Hypothalamus (tissue), 51 donors: ENCODE measurements around the gene DGKE.
A peak's percentile ranks its signal among the peaks of the same experiment; 100 is the strongest.

ENCODE experiments used
- DNase-seq, 51 donors: peaks; one replicate each; lab custom pipeline; 2025; lab: John Stamatoyannopoulos, UW

DGKE gene

GRCh38 chr17:56910509-56911235, 76.7 kb downstream of the DGKE start:
- DNase-seq = no peak

DNA sequence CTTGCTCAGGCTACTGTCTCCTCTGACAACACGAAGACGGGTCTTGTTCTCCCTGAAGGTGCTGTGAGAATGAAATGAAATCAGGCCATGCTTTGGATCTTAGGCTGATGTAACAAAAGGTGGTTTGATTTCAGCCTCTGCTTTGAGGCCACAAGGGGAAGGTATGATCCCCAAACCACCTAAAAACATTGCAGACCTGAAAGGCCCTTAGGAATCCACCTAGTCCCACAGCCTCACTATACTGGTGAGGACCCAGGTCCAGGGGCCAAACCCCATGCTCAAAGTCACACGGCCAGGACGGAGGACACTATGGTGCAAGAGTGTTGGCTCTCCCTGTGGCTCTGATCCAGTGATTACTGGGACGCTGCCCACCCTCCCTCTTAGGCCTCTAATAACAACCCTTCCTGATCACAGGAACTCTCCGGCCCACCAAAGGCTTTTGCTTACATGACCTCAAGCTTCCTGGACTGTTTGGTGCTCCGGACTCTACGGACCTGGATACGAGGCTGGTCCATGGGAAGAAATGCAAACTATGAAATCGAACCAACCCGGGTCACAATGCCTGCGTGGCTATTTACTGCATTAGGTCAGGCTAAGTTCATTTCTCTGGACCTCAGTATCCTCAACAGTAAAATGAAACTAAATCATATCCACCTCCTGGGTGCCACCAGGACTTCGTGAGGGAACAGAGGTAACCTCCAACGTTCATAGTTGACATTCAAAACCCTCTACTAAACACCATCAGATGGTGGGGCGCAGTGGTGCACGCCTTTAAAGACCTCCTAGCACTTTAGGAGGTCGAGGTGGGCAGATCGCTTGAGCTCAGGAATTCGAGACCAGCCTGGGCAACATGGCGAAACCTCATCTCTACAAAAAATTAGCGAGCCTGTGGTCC, 78.4 kb downstream of the DGKE start:
- no peak for DNase-seq

- DNase-seq = no peak
Observed at GRCh38 chr17:56913000-56913311, 79.0 kb downstream of the DGKE start.

GRCh38 chr17:56913353-56913866, 79.5 kb downstream of the DGKE start:
- peak in 5 of 51 donors; percentile 28 to 81 (median 46) for DNase-seq

DNA sequence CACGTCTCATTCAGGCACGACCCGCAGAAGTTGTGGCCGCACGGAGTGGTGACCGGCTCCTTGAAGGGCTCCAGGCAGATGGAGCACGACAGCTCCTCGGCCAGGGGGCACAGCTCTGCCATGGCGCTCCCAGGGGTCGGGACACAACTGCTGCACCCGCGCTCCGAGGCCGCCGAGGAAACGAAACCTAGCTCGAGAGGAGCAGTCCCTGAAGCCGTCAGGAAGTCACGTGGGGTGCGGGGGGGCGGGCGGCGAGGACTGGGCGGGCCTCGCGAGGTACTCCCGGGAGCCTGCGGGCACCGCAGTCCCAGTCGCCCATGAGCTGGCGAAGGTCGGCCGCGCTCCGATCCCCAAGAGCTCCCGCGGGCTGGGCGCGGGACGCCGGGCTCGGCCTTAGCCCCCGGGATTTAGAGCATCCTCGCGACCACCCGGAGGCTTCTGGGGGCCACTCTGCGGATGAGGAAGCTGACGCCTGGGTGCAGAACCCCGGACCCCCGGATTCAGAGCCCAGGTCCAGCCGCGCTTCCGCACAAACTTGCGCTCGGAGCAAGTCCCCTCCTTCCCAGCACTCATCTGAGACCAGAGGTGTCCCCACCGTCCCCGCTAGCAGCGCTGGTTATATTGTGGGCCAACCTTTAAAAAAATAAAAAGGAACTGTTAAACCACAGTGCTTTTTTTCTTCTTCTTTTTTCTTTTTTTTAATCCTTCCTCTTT, 80.1 kb downstream of the DGKE start, which contains the start of gene TRIM25:
Gene TRIM25 (minus strand): TSS at position 183 of the 714 bp plus-strand sequence. CDS start 61 bp downstream, at position 122.
- DNase-seq = peak; percentile 23 to 86 (median 70)

- DNase-seq = peak in 1 of 51 donors; percentile 22
Observed at GRCh38 chr17:56914581-56915273, 80.8 kb downstream of the DGKE start.

- no peak for DNase-seq
Observed at GRCh38 chr17:56917559-56918296, 83.8 kb downstream of the DGKE start.

GRCh38 chr17:56918916-56919315, 85.0 kb downstream of the DGKE start:
- DNase-seq = no peak
